Mammary epithelial cell (primary cell): ENCODE results near the gene PDPR.
"Not testable (repeated sequence)": the region's sequence is repeated elsewhere in the genome, so short reads cannot be mapped to it uniquely, and the experiment has no call there.

Source experiments
- CTCF ChIP-seq, 2 donors: IDR thresholded peaks in 1 of 2; conservative IDR thresholded peaks in 1 of 2; 2 replicates each; pipeline ENCODE4 v1.5.1; 2011 to 2012; ENCODE audit warnings: inconsistent platforms in 2 of 2, low read length in 2 of 2, mild to moderate bottlenecking in 2 of 2, control low read depth in 1 of 2, low read depth in 1 of 2; ENCODE audit not compliant: insufficient read depth in 1 of 2; ENCODE audit errors: extremely low read depth in 1 of 2
- EZH2 ChIP-seq: IDR thresholded peaks from 2 replicates; pipeline ENCODE4 v1.6.1; 2012; ENCODE audit warnings: low read length, inconsistent platforms, borderline replicate concordance

- not testable (repeated sequence) for TF ChIP-seq EZH2; CTCF (conservative IDR thresholded peaks at IDR 0.05 in 1 of 2, IDR thresholded peaks at IDR 0.05 in 1 of 2; ENCODE audit: extremely low read depth in 1 of 2, insufficient read depth in 1 of 2, low read depth in 1 of 2, low read length in 2 of 2)
Measured at GRCh38 chr16:70109583-70110279, 4.4 kb upstream of the PDPR start.
